GM23338 (cell line): ENCODE data around the gene SRGAP1.

ENCODE experiments used
- CREB1 ChIP-seq: fragments of 250-450 bp; sonication (Bioruptor Pico); IDR thresholded peaks from 2 replicates; pipeline ENCODE4 v1.5.0; 2020; ENCODE audit warnings: low read depth, mild to moderate bottlenecking, moderate library complexity
- EZH2 ChIP-seq: fragments of 200-600 bp; sonication (generic); IDR thresholded peaks from one replicate; pipeline ENCODE4 v1.8.0; 2017; ENCODE audit warnings: antibody characterized with exemption, mild to moderate bottlenecking, low read depth; ENCODE audit not compliant: unreplicated experiment
- EZH2phosphoT487 ChIP-seq: fragments of 200-600 bp; sonication (generic); IDR thresholded peaks from one replicate; pipeline ENCODE4 v1.8.1; 2018; ENCODE audit warnings: antibody characterized with exemption; ENCODE audit not compliant: unreplicated experiment
- JUNB ChIP-seq: IDR thresholded peaks from one replicate; pipeline ENCODE4 v1.6.1; 2016; ENCODE audit warnings: antibody characterized with exemption; ENCODE audit not compliant: unreplicated experiment
- NANOG ChIP-seq: IDR thresholded peaks from 2 replicates; pipeline ENCODE4 v1.6.1; 2016; ENCODE audit warnings: antibody characterized with exemption, borderline replicate concordance
- POLR2AphosphoS5 ChIP-seq: IDR thresholded peaks from 2 replicates; pipeline ENCODE4 v1.6.1; 2016; ENCODE audit warnings: antibody characterized with exemption, low read depth
- STAT1 ChIP-seq: IDR thresholded peaks from one replicate; pipeline ENCODE4 v1.6.1; 2016; ENCODE audit warnings: antibody characterized with exemption; ENCODE audit not compliant: unreplicated experiment
- ZNF331 ChIP-seq: fragments of 250-450 bp; sonication (Bioruptor Pico); IDR thresholded peaks from 2 replicates; pipeline ENCODE4 v1.5.0; 2020; ENCODE audit warnings: low read depth, mild to moderate bottlenecking, moderate library complexity
- TF ChIP-seq, protein P1 (sequence below), 2 experiments: fragments of 200-600 bp in 1 of 2; sonication (generic) in 1 of 2; conservative IDR thresholded peaks; 2 replicates each; pipeline versions ENCODE4 v1.5.1 to v1.6.1; 2016 to 2017; ENCODE audit warnings: antibody characterized with exemption in 2 of 2, low read depth in 2 of 2, mild to moderate bottlenecking in 2 of 2, moderate library complexity in 1 of 2
- TF ChIP-seq, protein P2 (sequence below): IDR thresholded peaks from one replicate; pipeline ENCODE4 v1.6.1; 2018; ENCODE audit warnings: antibody characterized with exemption; ENCODE audit not compliant: unreplicated experiment
- TF ChIP-seq, protein P3 (sequence below): IDR thresholded peaks from 2 replicates; pipeline ENCODE4 v1.6.1; 2016; ENCODE audit warnings: antibody characterized with exemption
- TF ChIP-seq, protein P4 (sequence below): fragments of 250-450 bp; sonication (Bioruptor Pico); IDR thresholded peaks from 2 replicates; pipeline ENCODE4 v1.5.0; 2020; ENCODE audit warnings: mild to moderate bottlenecking, moderate library complexity

DNA sequence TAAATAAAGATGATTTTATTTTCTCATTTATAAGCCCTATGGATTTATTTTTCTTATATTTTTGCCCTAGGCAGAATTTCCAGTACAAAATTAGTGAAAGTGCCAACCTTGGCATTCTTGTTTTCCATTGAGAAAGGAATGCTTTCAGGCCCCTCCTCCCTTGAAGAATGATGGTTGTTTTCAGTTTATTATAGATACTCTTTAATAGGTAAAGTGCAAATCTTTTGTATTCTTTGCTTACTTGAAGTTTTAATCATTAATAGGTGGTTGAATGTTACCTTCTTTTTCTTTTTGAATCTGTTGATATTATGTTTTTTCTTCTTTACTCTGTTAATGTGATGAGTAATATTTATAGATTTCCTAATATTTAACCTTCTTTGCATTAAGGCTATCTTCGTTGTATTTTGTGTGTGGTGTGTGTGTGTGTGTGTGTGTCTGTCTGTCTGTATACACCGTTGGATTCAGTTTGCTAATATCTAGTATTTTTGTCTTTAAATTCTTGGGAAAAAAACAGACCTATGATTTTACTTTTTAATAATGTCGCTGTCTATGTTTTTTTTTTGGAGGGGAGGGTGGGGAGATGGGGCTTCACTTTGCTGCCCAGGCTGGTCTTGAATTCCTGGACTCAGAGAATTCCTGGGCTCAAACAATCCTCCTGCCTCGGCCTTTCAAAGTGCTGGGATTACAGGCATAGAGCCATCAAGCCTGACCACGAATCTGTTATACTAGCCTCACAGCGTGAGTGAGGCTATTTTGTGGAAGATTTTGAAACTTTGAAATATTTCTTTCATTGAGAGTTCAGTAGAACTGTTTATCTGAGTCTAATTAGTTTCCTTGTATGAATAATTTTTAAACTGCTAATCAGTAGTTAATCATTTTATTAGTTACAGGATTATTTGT is 13.5 kb downstream of the SRGAP1 start:
- TF ChIP-seq, protein P1, sequence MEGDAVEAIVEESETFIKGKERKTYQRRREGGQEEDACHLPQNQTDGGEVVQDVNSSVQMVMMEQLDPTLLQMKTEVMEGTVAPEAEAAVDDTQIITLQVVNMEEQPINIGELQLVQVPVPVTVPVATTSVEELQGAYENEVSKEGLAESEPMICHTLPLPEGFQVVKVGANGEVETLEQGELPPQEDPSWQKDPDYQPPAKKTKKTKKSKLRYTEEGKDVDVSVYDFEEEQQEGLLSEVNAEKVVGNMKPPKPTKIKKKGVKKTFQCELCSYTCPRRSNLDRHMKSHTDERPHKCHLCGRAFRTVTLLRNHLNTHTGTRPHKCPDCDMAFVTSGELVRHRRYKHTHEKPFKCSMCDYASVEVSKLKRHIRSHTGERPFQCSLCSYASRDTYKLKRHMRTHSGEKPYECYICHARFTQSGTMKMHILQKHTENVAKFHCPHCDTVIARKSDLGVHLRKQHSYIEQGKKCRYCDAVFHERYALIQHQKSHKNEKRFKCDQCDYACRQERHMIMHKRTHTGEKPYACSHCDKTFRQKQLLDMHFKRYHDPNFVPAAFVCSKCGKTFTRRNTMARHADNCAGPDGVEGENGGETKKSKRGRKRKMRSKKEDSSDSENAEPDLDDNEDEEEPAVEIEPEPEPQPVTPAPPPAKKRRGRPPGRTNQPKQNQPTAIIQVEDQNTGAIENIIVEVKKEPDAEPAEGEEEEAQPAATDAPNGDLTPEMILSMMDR (conservative IDR thresholded peaks at IDR 0.05; ENCODE audit: low read depth in 2 of 2): no peak
- TF ChIP-seq EZH2phosphoT487: no peak
- TF ChIP-seq EZH2: no peak
- TF ChIP-seq, protein P2, sequence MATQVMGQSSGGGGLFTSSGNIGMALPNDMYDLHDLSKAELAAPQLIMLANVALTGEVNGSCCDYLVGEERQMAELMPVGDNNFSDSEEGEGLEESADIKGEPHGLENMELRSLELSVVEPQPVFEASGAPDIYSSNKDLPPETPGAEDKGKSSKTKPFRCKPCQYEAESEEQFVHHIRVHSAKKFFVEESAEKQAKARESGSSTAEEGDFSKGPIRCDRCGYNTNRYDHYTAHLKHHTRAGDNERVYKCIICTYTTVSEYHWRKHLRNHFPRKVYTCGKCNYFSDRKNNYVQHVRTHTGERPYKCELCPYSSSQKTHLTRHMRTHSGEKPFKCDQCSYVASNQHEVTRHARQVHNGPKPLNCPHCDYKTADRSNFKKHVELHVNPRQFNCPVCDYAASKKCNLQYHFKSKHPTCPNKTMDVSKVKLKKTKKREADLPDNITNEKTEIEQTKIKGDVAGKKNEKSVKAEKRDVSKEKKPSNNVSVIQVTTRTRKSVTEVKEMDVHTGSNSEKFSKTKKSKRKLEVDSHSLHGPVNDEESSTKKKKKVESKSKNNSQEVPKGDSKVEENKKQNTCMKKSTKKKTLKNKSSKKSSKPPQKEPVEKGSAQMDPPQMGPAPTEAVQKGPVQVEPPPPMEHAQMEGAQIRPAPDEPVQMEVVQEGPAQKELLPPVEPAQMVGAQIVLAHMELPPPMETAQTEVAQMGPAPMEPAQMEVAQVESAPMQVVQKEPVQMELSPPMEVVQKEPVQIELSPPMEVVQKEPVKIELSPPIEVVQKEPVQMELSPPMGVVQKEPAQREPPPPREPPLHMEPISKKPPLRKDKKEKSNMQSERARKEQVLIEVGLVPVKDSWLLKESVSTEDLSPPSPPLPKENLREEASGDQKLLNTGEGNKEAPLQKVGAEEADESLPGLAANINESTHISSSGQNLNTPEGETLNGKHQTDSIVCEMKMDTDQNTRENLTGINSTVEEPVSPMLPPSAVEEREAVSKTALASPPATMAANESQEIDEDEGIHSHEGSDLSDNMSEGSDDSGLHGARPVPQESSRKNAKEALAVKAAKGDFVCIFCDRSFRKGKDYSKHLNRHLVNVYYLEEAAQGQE: no peak
- TF ChIP-seq POLR2AphosphoS5: no peak
- TF ChIP-seq, protein P3, sequence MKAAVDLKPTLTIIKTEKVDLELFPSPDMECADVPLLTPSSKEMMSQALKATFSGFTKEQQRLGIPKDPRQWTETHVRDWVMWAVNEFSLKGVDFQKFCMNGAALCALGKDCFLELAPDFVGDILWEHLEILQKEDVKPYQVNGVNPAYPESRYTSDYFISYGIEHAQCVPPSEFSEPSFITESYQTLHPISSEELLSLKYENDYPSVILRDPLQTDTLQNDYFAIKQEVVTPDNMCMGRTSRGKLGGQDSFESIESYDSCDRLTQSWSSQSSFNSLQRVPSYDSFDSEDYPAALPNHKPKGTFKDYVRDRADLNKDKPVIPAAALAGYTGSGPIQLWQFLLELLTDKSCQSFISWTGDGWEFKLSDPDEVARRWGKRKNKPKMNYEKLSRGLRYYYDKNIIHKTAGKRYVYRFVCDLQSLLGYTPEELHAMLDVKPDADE: no peak
- no peak for TF ChIP-seq ZNF331
- TF ChIP-seq CREB1 (CRISPR knock-in tag): no peak
- TF ChIP-seq, protein P4, sequence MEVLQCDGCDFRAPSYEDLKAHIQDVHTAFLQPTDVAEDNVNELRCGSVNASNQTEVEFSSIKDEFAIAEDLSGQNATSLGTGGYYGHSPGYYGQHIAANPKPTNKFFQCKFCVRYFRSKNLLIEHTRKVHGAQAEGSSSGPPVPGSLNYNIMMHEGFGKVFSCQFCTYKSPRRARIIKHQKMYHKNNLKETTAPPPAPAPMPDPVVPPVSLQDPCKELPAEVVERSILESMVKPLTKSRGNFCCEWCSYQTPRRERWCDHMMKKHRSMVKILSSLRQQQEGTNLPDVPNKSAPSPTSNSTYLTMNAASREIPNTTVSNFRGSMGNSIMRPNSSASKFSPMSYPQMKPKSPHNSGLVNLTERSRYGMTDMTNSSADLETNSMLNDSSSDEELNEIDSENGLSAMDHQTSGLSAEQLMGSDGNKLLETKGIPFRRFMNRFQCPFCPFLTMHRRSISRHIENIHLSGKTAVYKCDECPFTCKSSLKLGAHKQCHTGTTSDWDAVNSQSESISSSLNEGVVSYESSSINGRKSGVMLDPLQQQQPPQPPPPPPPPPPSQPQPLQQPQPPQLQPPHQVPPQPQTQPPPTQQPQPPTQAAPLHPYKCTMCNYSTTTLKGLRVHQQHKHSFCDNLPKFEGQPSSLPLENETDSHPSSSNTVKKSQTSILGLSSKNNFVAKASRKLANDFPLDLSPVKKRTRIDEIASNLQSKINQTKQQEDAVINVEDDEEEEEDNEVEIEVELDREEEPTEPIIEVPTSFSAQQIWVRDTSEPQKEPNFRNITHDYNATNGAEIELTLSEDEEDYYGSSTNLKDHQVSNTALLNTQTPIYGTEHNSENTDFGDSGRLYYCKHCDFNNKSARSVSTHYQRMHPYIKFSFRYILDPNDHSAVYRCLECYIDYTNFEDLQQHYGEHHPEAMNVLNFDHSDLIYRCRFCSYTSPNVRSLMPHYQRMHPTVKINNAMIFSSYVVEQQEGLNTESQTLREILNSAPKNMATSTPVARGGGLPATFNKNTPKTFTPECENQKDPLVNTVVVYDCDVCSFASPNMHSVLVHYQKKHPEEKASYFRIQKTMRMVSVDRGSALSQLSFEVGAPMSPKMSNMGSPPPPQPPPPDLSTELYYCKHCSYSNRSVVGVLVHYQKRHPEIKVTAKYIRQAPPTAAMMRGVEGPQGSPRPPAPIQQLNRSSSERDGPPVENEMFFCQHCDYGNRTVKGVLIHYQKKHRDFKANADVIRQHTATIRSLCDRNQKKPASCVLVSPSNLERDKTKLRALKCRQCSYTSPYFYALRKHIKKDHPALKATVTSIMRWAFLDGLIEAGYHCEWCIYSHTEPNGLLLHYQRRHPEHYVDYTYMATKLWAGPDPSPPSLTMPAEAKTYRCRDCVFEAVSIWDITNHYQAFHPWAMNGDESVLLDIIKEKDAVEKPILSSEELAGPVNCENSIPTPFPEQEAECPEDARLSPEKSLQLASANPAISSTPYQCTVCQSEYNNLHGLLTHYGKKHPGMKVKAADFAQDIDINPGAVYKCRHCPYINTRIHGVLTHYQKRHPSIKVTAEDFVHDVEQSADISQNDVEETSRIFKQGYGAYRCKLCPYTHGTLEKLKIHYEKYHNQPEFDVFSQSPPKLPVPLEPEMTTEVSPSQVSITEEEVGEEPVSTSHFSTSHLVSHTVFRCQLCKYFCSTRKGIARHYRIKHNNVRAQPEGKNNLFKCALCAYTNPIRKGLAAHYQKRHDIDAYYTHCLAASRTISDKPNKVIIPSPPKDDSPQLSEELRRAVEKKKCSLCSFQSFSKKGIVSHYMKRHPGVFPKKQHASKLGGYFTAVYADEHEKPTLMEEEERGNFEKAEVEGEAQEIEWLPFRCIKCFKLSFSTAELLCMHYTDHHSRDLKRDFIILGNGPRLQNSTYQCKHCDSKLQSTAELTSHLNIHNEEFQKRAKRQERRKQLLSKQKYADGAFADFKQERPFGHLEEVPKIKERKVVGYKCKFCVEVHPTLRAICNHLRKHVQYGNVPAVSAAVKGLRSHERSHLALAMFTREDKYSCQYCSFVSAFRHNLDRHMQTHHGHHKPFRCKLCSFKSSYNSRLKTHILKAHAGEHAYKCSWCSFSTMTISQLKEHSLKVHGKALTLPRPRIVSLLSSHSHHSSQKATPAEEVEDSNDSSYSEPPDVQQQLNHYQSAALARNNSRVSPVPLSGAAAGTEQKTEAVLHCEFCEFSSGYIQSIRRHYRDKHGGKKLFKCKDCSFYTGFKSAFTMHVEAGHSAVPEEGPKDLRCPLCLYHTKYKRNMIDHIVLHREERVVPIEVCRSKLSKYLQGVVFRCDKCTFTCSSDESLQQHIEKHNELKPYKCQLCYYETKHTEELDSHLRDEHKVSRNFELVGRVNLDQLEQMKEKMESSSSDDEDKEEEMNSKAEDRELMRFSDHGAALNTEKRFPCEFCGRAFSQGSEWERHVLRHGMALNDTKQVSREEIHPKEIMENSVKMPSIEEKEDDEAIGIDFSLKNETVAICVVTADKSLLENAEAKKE: no peak
- TF ChIP-seq STAT1: no peak
- TF ChIP-seq JUNB: no peak
- no peak for TF ChIP-seq NANOG
